Left renal pelvis (tissue), 4 donors: ENCODE results near the gene FEZF2. TPM values are rescaled to one million over a fixed set of nuclear protein-coding genes. Genes with fewer than 3 reads are reported as not detected.

Experiments
- DNase-seq, 4 donors: peaks; one replicate each; pipeline ENCODE4 v3.0.0-alpha.2; 2013; ENCODE audit warnings: low read depth in 4 of 4, low spot score in 3 of 4
- polyA plus RNA-seq, 4 donors: library from polyadenylated mRNA; unstranded; fragments of 120-200 nt; gene quantifications; one replicate each; pipeline ENCODE4 v1.2.1, GENCODE V29; 2013; ENCODE audit not compliant: insufficient read length in 4 of 4

FEZF2 gene
- polyA plus RNA-seq, 4 donors: not detected

DNA sequence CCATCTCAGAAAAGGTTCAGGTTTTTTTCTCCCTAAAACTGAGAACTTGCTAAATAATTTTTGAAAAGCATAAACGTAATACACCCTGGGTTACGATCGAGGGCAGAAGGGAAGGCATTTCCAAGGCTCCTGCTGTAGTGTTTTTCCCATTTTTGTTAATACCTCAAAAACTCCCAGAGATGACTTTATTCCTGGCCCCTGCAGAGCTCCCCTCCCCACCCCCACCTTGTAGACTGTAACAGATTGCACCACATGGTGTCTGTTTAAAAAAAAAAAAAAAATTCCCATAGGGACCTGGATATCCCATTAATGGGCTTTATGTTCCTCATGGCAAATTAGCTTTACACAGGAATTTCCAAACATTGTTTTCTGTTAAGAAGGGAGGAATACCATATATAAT lies 38.2 kb downstream of the FEZF2 start:
- DNase-seq: no peak

DNA sequence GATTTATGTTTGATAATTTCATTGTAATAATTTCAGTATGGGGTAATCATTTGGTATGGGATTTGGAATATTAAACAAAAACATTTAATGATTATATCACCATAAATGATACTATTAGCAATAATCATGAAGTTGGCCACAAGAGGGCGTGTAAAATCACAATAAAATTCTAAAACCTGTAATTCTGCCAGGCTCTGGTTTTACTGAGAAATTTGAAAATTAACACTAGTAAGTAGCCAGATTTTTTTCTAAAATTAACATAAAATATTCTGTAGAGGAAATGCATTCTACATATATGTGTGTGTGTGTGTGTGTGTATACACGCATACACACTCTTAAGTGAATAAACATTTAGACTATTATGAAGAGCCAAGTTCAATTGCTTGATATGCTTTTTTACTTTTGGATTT lies 40.5 kb downstream of the FEZF2 start:
- no peak for DNase-seq

GRCh38 chr3:62332017-62332416 lies 41.3 kb downstream of the FEZF2 start:
- no peak for DNase-seq

- DNase-seq: no peak
These were observed 43.4 kb downstream of the FEZF2 start for GRCh38 chr3:62329971-62330370.

DNA sequence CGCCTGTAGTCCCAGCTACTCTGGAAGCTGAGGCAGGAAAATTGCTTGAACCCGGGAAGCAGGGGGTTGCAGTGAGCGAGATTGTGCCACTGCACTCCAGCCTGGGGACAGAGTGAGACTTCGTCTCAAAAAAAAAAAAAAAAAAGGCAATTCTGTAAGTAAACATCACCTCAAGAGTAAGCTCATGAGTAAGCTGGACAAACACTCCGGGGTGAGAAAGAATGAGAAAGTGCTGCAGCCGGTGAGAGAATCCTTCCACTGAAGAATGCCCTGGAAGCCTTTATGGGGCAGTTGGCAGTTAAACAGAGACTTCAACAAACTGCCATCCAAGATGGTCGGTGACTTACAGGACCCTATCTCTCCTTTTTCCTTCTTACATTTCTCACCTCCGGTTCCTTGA lies 47.5 kb downstream of the FEZF2 start:
- DNase-seq: no peak

GRCh38 chr3:62323241-62323640 lies 50.1 kb downstream of the FEZF2 start:
- no peak for DNase-seq
